ENCODE data around the gene ZFAND3.

DNA sequence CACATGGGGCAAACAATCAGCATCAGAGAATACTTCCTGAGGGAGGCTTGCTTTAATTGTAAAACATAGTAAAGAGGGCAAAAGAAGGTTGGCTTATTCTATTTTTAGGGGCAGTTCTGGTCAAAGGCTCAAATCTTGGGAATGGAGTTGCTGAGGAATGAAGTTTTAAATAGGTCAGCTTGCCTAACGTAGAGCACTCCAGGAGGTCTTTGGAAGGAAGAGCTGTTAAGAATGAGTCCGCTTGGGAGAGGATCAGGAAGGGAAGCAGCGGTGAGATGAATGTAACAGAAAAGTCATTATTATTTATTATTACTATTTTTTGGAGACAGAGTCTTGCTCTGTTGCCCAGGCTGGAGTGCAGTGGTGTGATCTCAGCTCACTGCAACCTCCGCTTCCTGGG is 108.7 kb downstream of the ZFAND3 start:
- no peak for TF ChIP-seq CTCF (IDR thresholded peaks at IDR 0.05)
- TF ChIP-seq POLR2AphosphoS5 (IDR thresholded peaks at IDR 0.05): no peak
- TF ChIP-seq POLR2A (IDR thresholded peaks at IDR 0.05): no peak
